WTC11 (cell line): ENCODE results near the gene GNAL.

Experiments
- ESRRA ChIP-seq: sonication (generic); formaldehyde crosslinking; IDR thresholded peaks from 2 replicates; pipeline ENCODE4 v1.8.1; 2022; ENCODE audit warnings: mild to moderate bottlenecking, missing genetic modification reagents, borderline replicate concordance
- ETV6 ChIP-seq: sonication (generic); formaldehyde crosslinking; IDR thresholded peaks from 2 replicates; pipeline ENCODE4 v1.8.1; 2022; ENCODE audit warnings: mild to moderate bottlenecking, missing genetic modification reagents
- FOXJ3 ChIP-seq: sonication (generic); formaldehyde crosslinking; IDR thresholded peaks from 2 replicates; pipeline ENCODE4 v1.9.0; 2021; ENCODE audit warnings: missing genetic modification reagents, mild to moderate bottlenecking, borderline replicate concordance
- FOXK1 ChIP-seq: sonication (generic); formaldehyde crosslinking; IDR thresholded peaks from 2 replicates; pipeline ENCODE4 v1.8.0; 2022; ENCODE audit warnings: mild to moderate bottlenecking, moderate library complexity, missing genetic modification reagents
- NR2C2 ChIP-seq: sonication (generic); formaldehyde crosslinking; IDR thresholded peaks from 2 replicates; pipeline ENCODE4 v1.8.0; 2022; ENCODE audit warnings: mild to moderate bottlenecking, missing genetic modification reagents
- ZNF263 ChIP-seq: sonication (generic); formaldehyde crosslinking; IDR thresholded peaks from 2 replicates; pipeline ENCODE4 v1.8.1; 2022; ENCODE audit warnings: low read depth, mild to moderate bottlenecking, moderate library complexity, missing genetic modification reagents
- TF ChIP-seq, protein P1 (sequence below): fragments of 200-600 bp; IDR thresholded peaks from 2 replicates; pipeline ENCODE4 v1.8.0; 2022; ENCODE audit warnings: antibody characterized with exemption
- TF ChIP-seq, protein P2 (sequence below): sonication (generic); formaldehyde crosslinking; IDR thresholded peaks from 2 replicates; pipeline ENCODE4 v1.8.1; 2023; ENCODE audit warnings: mild to moderate bottlenecking, missing genetic modification reagents, moderate library complexity
- TF ChIP-seq, protein P3 (sequence below): sonication (generic); formaldehyde crosslinking; conservative IDR thresholded peaks from 2 replicates; pipeline ENCODE4 v1.8.1; 2023; ENCODE audit warnings: mild to moderate bottlenecking, low read depth, missing genetic modification reagents, moderate library complexity
- TF ChIP-seq, protein P4 (sequence below): sonication (generic); formaldehyde crosslinking; IDR thresholded peaks from 2 replicates; pipeline ENCODE4 v1.8.1; 2023; ENCODE audit warnings: mild to moderate bottlenecking, missing genetic modification reagents, borderline replicate concordance
- TF ChIP-seq, protein P5 (sequence below): sonication (generic); formaldehyde crosslinking; IDR thresholded peaks from 2 replicates; pipeline ENCODE4 v1.8.1; 2023; ENCODE audit warnings: mild to moderate bottlenecking, missing genetic modification reagents
- TF ChIP-seq, protein P6 (sequence below): sonication (generic); formaldehyde crosslinking; IDR thresholded peaks from 2 replicates; pipeline ENCODE4 v1.8.0; 2023; ENCODE audit warnings: missing genetic modification reagents

DNA sequence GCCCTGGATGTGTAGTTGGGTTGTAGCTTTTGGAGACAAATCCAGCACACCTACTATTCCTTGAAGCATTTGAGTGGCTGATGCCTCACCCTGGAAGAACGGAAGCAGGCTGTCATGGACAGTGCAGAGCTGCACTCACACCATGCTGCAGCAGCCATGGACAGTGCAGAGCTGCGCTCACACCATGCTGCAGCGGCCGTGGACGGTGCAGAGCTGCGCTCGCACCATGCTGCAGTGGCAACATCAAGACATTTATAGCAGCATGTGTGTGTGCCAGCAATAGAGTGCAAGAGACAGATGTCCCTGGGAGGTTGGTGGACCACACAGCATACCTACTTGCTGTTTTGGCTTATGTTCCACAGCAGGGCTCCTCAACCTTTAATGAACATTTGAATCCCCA is 30.6 kb downstream of the GNAL start:
- TF ChIP-seq, protein P1, sequence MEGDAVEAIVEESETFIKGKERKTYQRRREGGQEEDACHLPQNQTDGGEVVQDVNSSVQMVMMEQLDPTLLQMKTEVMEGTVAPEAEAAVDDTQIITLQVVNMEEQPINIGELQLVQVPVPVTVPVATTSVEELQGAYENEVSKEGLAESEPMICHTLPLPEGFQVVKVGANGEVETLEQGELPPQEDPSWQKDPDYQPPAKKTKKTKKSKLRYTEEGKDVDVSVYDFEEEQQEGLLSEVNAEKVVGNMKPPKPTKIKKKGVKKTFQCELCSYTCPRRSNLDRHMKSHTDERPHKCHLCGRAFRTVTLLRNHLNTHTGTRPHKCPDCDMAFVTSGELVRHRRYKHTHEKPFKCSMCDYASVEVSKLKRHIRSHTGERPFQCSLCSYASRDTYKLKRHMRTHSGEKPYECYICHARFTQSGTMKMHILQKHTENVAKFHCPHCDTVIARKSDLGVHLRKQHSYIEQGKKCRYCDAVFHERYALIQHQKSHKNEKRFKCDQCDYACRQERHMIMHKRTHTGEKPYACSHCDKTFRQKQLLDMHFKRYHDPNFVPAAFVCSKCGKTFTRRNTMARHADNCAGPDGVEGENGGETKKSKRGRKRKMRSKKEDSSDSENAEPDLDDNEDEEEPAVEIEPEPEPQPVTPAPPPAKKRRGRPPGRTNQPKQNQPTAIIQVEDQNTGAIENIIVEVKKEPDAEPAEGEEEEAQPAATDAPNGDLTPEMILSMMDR = no peak
- TF ChIP-seq FOXK1 (no peak), ZNF263 (CRISPR knock-in tag) (no peak), FOXJ3 (CRISPR knock-in tag) (no peak), ETV6 (CRISPR knock-in tag) (no peak), NR2C2 (no peak), ESRRA (CRISPR knock-in tag) (no peak)
- TF ChIP-seq, protein P2, sequence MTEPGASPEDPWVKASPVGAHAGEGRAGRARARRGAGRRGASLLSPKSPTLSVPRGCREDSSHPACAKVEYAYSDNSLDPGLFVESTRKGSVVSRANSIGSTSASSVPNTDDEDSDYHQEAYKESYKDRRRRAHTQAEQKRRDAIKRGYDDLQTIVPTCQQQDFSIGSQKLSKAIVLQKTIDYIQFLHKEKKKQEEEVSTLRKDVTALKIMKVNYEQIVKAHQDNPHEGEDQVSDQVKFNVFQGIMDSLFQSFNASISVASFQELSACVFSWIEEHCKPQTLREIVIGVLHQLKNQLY (CRISPR knock-in tag) = no peak
- TF ChIP-seq, protein P3, sequence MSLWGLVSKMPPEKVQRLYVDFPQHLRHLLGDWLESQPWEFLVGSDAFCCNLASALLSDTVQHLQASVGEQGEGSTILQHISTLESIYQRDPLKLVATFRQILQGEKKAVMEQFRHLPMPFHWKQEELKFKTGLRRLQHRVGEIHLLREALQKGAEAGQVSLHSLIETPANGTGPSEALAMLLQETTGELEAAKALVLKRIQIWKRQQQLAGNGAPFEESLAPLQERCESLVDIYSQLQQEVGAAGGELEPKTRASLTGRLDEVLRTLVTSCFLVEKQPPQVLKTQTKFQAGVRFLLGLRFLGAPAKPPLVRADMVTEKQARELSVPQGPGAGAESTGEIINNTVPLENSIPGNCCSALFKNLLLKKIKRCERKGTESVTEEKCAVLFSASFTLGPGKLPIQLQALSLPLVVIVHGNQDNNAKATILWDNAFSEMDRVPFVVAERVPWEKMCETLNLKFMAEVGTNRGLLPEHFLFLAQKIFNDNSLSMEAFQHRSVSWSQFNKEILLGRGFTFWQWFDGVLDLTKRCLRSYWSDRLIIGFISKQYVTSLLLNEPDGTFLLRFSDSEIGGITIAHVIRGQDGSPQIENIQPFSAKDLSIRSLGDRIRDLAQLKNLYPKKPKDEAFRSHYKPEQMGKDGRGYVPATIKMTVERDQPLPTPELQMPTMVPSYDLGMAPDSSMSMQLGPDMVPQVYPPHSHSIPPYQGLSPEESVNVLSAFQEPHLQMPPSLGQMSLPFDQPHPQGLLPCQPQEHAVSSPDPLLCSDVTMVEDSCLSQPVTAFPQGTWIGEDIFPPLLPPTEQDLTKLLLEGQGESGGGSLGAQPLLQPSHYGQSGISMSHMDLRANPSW (CRISPR knock-in tag) = no peak
- TF ChIP-seq, protein P4, sequence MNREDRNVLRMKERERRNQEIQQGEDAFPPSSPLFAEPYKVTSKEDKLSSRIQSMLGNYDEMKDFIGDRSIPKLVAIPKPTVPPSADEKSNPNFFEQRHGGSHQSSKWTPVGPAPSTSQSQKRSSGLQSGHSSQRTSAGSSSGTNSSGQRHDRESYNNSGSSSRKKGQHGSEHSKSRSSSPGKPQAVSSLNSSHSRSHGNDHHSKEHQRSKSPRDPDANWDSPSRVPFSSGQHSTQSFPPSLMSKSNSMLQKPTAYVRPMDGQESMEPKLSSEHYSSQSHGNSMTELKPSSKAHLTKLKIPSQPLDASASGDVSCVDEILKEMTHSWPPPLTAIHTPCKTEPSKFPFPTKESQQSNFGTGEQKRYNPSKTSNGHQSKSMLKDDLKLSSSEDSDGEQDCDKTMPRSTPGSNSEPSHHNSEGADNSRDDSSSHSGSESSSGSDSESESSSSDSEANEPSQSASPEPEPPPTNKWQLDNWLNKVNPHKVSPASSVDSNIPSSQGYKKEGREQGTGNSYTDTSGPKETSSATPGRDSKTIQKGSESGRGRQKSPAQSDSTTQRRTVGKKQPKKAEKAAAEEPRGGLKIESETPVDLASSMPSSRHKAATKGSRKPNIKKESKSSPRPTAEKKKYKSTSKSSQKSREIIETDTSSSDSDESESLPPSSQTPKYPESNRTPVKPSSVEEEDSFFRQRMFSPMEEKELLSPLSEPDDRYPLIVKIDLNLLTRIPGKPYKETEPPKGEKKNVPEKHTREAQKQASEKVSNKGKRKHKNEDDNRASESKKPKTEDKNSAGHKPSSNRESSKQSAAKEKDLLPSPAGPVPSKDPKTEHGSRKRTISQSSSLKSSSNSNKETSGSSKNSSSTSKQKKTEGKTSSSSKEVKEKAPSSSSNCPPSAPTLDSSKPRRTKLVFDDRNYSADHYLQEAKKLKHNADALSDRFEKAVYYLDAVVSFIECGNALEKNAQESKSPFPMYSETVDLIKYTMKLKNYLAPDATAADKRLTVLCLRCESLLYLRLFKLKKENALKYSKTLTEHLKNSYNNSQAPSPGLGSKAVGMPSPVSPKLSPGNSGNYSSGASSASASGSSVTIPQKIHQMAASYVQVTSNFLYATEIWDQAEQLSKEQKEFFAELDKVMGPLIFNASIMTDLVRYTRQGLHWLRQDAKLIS (CRISPR knock-in tag) = no peak
- TF ChIP-seq, protein P5, sequence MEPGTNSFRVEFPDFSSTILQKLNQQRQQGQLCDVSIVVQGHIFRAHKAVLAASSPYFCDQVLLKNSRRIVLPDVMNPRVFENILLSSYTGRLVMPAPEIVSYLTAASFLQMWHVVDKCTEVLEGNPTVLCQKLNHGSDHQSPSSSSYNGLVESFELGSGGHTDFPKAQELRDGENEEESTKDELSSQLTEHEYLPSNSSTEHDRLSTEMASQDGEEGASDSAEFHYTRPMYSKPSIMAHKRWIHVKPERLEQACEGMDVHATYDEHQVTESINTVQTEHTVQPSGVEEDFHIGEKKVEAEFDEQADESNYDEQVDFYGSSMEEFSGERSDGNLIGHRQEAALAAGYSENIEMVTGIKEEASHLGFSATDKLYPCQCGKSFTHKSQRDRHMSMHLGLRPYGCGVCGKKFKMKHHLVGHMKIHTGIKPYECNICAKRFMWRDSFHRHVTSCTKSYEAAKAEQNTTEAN (CRISPR knock-in tag) = no peak
- TF ChIP-seq, protein P6, sequence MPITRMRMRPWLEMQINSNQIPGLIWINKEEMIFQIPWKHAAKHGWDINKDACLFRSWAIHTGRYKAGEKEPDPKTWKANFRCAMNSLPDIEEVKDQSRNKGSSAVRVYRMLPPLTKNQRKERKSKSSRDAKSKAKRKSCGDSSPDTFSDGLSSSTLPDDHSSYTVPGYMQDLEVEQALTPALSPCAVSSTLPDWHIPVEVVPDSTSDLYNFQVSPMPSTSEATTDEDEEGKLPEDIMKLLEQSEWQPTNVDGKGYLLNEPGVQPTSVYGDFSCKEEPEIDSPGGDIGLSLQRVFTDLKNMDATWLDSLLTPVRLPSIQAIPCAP (CRISPR knock-in tag) = no peak
